ENCODE results near the gene ITIH4.
A peak's percentile ranks its signal among the peaks of the same experiment; 100 is the strongest.

The ITIH4 gene

GRCh38 chr3:52835766-52836470 lies 5.4 kb upstream of the ITIH4 start:
- TF ChIP-seq CTCF (IDR thresholded peaks at IDR 0.05; ENCODE audit: low read length, missing control alignments), result no peak
- no peak overlapping the region for H3K4me3 ChIP-seq (replicated peaks; ENCODE audit: low read depth, low read length)
- DNase-seq (ENCODE audit: low read depth), result no peak

- DNase-seq (ENCODE audit: low read depth), result peak; percentile 25
- no peak for TF ChIP-seq CTCF (IDR thresholded peaks at IDR 0.05; ENCODE audit: low read length, missing control alignments)
- no peak within 1 kb of the TSS for H3K4me3 ChIP-seq (replicated peaks; ENCODE audit: low read depth, low read length)
Observed at GRCh38 chr3:52834871-52835501, 4.5 kb upstream of the ITIH4 start, which contains the start of gene MUSTN1. Gene MUSTN1, minus strand, starts transcription at chr3:52835019. Its CDS starts 71 bp downstream, at chr3:52834948.

DNA sequence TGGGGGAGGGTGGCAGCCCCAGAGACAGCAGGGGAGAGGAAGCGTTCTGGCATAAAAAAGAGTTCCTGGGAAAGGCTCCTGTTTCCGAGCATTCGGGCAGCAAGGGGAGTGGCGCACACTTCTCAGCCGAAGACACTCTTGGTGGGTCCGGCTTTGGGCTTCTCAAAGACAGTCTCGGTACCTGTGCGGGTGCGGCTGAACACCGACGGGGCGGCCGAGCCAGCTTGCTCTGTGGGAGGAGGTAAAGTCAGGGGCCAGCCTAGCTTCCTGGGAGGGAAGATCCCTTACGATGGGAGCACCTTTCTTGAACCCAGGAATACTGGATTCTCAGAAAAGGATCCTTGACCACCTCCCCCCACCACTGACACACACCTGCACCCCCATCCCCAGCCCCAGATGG lies 2.7 kb upstream of the ITIH4 start:
- H3K4me3 ChIP-seq (replicated peaks; ENCODE audit: low read depth, low read length), result no peak overlapping the region
- TF ChIP-seq CTCF (IDR thresholded peaks at IDR 0.05; ENCODE audit: low read length, missing control alignments), result no peak
- no peak for DNase-seq (ENCODE audit: low read depth)

DNA sequence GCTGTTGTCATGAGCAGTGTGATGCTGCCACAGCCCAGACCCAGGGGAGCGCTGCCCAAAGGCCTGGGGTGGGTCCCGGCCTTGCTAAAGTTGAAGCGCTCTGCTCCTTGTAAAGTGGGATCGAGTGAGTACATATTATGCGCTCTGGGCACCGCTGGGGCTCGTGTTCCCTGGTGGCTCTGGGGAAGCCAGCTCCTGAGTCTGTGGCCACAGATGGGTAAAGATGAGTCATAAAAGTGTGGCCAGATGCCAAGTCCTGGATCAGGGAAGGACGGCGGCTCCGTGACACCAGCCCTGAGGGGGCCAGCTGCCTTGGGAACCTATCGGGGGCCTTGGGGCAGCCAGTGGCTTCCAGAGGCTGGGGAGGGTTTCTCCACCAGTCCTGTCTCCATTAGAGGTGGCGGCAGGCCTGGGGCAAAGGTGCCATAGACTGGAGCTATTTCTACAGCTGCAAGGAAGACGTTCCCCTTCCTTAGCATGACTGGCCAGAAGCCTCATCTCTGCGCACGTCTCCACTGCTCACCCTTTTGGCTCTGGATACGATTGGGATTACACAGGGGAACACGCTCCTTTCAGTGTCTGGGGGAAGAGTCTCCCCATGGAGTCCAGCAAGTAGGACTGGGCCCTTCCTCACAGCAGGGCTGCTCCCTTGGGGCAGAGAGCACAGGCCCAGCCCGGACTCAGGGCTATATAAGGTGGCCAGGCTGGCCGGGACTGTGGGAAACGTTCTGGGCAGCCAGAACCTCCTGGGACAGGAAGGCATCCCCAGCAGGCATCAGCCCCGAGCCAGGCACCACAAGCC lies 1.2 kb upstream of the ITIH4 start:
- peak; percentile 70 for DNase-seq (ENCODE audit: low read depth)
- H3K4me3 ChIP-seq (replicated peaks; ENCODE audit: low read depth, low read length), result no peak overlapping the region
- TF ChIP-seq CTCF (IDR thresholded peaks at IDR 0.05; ENCODE audit: low read length, missing control alignments), result no peak

- TF ChIP-seq CTCF (IDR thresholded peaks at IDR 0.05; ENCODE audit: low read length, missing control alignments), result no peak
- DNase-seq (ENCODE audit: low read depth), result no peak
- no peak overlapping the region for H3K4me3 ChIP-seq (replicated peaks; ENCODE audit: low read depth, low read length)
Observed at GRCh38 chr3:52829906-52830463, 487 bp downstream of the ITIH4 start.

- no peak for DNase-seq (ENCODE audit: low read depth)
- no peak overlapping the region for H3K4me3 ChIP-seq (replicated peaks; ENCODE audit: low read depth, low read length)
- TF ChIP-seq CTCF (IDR thresholded peaks at IDR 0.05; ENCODE audit: low read length, missing control alignments), result no peak
Observed at GRCh38 chr3:52829482-52829881, 990 bp downstream of the ITIH4 start.

Data from fibroblast of pulmonary artery (primary cell).